Measurements from ENCODE around the gene WDR86.

GRCh38 chr7:151446412-151446811 is 36.6 kb upstream of the WDR86 start:
- no peak for TF ChIP-seq EZH2phosphoT487 (IDR thresholded peaks at IDR 0.05; ENCODE audit: insufficient read depth, low read depth)
- TF ChIP-seq EZH2 (IDR thresholded peaks at IDR 0.05; ENCODE audit: insufficient read depth, poor library complexity, severe bottlenecking), result no peak
